ENCODE results near the gene AKR1C2. TPM values are rescaled to one million over a fixed set of nuclear protein-coding genes. Genes with fewer than 3 reads are reported as not detected.

AKR1C2 gene
- total and polyA plus RNA-seq, 10 of the 15 experiments (the other 5 are each of a cell fraction or from before 2014, with no cell fraction given), result 0.31 to 0.44 (median 0.36) TPM; not detected in 7

DNA sequence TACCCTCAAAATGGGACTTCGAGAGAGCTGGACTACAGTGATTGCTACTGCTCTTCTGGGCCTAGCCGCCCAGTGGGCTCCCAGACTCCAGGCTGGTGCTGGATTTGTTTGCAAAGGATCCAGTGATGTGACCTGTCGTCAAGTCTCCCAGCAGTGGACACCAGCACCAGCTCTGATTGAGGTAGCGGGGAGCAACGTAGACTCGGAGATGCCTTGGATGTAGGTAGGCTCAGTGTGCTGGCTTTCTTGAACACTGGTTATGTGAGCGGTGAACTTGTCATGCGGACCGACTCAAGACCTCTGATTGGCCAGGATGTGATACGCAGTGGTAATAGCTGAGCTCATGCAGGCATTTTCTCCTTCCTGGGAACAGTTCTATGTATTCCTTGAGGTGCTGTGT lies 19.4 kb downstream of the AKR1C2 start:
- H4K20me1 ChIP-seq (ENCODE audit: control insufficient read depth, insufficient read depth), result no peaks in the 10 kb centered on the region
- no peak overlapping the region for H3K4me3 ChIP-seq
- H3K27me3 ChIP-seq (replicated peaks in 1 of 2; ENCODE audit: control insufficient read depth in 2 of 2, insufficient read depth in 2 of 2, low read length in 1 of 2), result no peaks in the 10 kb centered on the region
- intact Hi-C loops (cut with micrococcal nuclease; ENCODE audit: unreplicated experiment), result loop anchor here (5.0 kb wide), 1 partner anchor 137 kb away; no protein-coding TSS in a partner anchor
- H3K27ac ChIP-seq (ENCODE audit: control insufficient read depth, insufficient read depth), result no peak overlapping the region
- in situ Hi-C loops (cut with MboI), result no loop called here
- ChIA-PET POLR2A (no interaction called here), CTCF (interaction anchor here (3.8 kb wide), 1 partner anchor 134 kb away, joined by 13 read pairs; no protein-coding TSS in a partner anchor), RAD21 (ENCODE audit: unreplicated experiment) (interaction anchor here (1.1 kb wide), 1 partner anchor 135 kb away, joined by 4 read pairs; no protein-coding TSS in a partner anchor), SMC1A (ENCODE audit: uncharacterized antibody, unreplicated experiment) (no interaction called here)
- no peaks in the 10 kb centered on the region for H3K4me1 ChIP-seq (ENCODE audit: control insufficient read depth, insufficient read depth, low read length)
- no peak overlapping the region for H3K4me2 ChIP-seq (ENCODE audit: control insufficient read depth, insufficient read depth)
- H3K79me2 ChIP-seq (ENCODE audit: control insufficient read depth, insufficient read depth, low read length), result no peaks in the 10 kb centered on the region
- H3K9me3 ChIP-seq (replicated peaks; ENCODE audit: control insufficient read depth, insufficient read depth, low read length), result no peaks in the 10 kb centered on the region
- FAIRE-seq, result no peak
- no peaks in the 10 kb centered on the region for H3K36me3 ChIP-seq (ENCODE audit: control insufficient read depth in 2 of 2, insufficient read depth in 2 of 2, low read length in 1 of 2)
- no peak for ATAC-seq
- no peak overlapping the region for H3K9ac ChIP-seq (ENCODE audit: control insufficient read depth, insufficient read depth, low read length)
- no TSS peak for BruUV-seq (replicated peaks)
- whole genome bisulfite sequencing (ENCODE audit: insufficient coverage, insufficient replicate concordance, low lambda C conversion rate, missing lambda C conversion rate), result 31% methylated on average over 10 of the region's 10 CpGs
- no peak overlapping the region for H2AFZ ChIP-seq (ENCODE audit: control insufficient read depth, low read depth, low read length)
- no peak for DNase-seq (ENCODE audit: low read depth, low spot score)
- TF ChIP-seq CHD4 (IDR thresholded peaks at IDR 0.05), result no peak
- no peak for TF ChIP-seq POLR2A (IDR thresholded peaks at IDR 0.05; ENCODE audit: low read depth, low read length)
- TF ChIP-seq RAD21 (IDR thresholded peaks at IDR 0.05; ENCODE audit: insufficient read depth, low read depth, low read length), result no peak
- TF ChIP-seq STAT1 (conservative IDR thresholded peaks at IDR 0.05), result no peak
- no peak for TF ChIP-seq NFIC (IDR thresholded peaks at IDR 0.05; ENCODE audit: low read depth, low read length)
- TF ChIP-seq, protein P1, sequence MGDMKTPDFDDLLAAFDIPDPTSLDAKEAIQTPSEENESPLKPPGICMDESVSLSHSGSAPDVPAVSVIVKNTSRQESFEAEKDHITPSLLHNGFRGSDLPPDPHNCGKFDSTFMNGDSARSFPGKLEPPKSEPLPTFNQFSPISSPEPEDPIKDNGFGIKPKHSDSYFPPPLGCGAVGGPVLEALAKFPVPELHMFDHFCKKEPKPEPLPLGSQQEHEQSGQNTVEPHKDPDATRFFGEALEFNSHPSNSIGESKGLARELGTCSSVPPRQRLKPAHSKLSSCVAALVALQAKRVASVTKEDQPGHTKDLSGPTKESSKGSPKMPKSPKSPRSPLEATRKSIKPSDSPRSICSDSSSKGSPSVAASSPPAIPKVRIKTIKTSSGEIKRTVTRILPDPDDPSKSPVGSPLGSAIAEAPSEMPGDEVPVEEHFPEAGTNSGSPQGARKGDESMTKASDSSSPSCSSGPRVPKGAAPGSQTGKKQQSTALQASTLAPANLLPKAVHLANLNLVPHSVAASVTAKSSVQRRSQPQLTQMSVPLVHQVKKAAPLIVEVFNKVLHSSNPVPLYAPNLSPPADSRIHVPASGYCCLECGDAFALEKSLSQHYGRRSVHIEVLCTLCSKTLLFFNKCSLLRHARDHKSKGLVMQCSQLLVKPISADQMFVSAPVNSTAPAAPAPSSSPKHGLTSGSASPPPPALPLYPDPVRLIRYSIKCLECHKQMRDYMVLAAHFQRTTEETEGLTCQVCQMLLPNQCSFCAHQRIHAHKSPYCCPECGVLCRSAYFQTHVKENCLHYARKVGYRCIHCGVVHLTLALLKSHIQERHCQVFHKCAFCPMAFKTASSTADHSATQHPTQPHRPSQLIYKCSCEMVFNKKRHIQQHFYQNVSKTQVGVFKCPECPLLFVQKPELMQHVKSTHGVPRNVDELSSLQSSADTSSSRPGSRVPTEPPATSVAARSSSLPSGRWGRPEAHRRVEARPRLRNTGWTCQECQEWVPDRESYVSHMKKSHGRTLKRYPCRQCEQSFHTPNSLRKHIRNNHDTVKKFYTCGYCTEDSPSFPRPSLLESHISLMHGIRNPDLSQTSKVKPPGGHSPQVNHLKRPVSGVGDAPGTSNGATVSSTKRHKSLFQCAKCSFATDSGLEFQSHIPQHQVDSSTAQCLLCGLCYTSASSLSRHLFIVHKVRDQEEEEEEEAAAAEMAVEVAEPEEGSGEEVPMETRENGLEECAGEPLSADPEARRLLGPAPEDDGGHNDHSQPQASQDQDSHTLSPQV (IDR thresholded peaks at IDR 0.05), result no peak
- no peak for TF ChIP-seq ZNF622 (IDR thresholded peaks at IDR 0.05)
- TF ChIP-seq, protein P2, sequence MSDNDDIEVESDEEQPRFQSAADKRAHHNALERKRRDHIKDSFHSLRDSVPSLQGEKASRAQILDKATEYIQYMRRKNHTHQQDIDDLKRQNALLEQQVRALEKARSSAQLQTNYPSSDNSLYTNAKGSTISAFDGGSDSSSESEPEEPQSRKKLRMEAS (IDR thresholded peaks at IDR 0.05; ENCODE audit: low read depth, low read length), result no peak
- TF ChIP-seq SMARCA5 (IDR thresholded peaks at IDR 0.05), result no peak
- TF ChIP-seq, protein P3, sequence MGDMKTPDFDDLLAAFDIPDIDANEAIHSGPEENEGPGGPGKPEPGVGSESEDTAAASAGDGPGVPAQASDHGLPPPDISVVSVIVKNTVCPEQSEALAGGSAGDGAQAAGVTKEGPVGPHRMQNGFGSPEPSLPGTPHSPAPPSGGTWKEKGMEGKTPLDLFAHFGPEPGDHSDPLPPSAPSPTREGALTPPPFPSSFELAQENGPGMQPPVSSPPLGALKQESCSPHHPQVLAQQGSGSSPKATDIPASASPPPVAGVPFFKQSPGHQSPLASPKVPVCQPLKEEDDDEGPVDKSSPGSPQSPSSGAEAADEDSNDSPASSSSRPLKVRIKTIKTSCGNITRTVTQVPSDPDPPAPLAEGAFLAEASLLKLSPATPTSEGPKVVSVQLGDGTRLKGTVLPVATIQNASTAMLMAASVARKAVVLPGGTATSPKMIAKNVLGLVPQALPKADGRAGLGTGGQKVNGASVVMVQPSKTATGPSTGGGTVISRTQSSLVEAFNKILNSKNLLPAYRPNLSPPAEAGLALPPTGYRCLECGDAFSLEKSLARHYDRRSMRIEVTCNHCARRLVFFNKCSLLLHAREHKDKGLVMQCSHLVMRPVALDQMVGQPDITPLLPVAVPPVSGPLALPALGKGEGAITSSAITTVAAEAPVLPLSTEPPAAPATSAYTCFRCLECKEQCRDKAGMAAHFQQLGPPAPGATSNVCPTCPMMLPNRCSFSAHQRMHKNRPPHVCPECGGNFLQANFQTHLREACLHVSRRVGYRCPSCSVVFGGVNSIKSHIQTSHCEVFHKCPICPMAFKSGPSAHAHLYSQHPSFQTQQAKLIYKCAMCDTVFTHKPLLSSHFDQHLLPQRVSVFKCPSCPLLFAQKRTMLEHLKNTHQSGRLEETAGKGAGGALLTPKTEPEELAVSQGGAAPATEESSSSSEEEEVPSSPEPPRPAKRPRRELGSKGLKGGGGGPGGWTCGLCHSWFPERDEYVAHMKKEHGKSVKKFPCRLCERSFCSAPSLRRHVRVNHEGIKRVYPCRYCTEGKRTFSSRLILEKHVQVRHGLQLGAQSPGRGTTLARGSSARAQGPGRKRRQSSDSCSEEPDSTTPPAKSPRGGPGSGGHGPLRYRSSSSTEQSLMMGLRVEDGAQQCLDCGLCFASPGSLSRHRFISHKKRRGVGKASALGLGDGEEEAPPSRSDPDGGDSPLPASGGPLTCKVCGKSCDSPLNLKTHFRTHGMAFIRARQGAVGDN (IDR thresholded peaks at IDR 0.05), result no peak
- no peak for TF ChIP-seq NR2C1 (IDR thresholded peaks at IDR 0.05)
- no peak for TF ChIP-seq RCOR1 (conservative IDR thresholded peaks at IDR 0.05; ENCODE audit: low read depth, low read length)
- TF ChIP-seq PAX5 (IDR thresholded peaks at IDR 0.05; ENCODE audit: borderline replicate concordance, low read depth, low read length), result no peak
- TF ChIP-seq NR2C2 (IDR thresholded peaks at IDR 0.05; ENCODE audit: borderline replicate concordance, control insufficient read depth, insufficient read length, low read depth), result no peak
- TF ChIP-seq SMAD5 (IDR thresholded peaks at IDR 0.05; ENCODE audit: low read depth), result no peak
- no peak for TF ChIP-seq TCF7 (IDR thresholded peaks at IDR 0.05; ENCODE audit: borderline replicate concordance)
- TF ChIP-seq, protein P4, sequence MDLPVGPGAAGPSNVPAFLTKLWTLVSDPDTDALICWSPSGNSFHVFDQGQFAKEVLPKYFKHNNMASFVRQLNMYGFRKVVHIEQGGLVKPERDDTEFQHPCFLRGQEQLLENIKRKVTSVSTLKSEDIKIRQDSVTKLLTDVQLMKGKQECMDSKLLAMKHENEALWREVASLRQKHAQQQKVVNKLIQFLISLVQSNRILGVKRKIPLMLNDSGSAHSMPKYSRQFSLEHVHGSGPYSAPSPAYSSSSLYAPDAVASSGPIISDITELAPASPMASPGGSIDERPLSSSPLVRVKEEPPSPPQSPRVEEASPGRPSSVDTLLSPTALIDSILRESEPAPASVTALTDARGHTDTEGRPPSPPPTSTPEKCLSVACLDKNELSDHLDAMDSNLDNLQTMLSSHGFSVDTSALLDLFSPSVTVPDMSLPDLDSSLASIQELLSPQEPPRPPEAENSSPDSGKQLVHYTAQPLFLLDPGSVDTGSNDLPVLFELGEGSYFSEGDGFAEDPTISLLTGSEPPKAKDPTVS (IDR thresholded peaks at IDR 0.05; ENCODE audit: low read depth, low read length), result no peak

Data from GM12878 (cell line).